Activated T-cell treated with anti-CD3 and anti-CD28 coated beads, Interleukin-2, amount 50 U/mL, for 48 hours (primary cell): ENCODE measurements around the gene MRPS15.
A peak's percentile ranks its signal among the peaks of the same experiment; 100 is the strongest.

Experiments
- DNase-seq, 2 experiments: peaks; one replicate each; pipeline ENCODE4 v3.0.0-alpha.2; 2020

Gene MRPS15

GRCh38 chr1:36417931-36418330, 46.3 kb downstream of the MRPS15 start:
- DNase-seq, result no peak

- no peak for DNase-seq
Measured at GRCh38 chr1:36415661-36416326, 48.4 kb downstream of the MRPS15 start.

- DNase-seq, result no peak
Measured at GRCh38 chr1:36414384-36414783, 49.8 kb downstream of the MRPS15 start.

- peak; percentile 52 to 62 for DNase-seq
Measured at GRCh38 chr1:36411674-36412648, 52.2 kb downstream of the MRPS15 start.

- DNase-seq, result no peak
Measured at GRCh38 chr1:36408479-36408878, 55.7 kb downstream of the MRPS15 start.

- no peak for DNase-seq
Measured at GRCh38 chr1:36406440-36406839, 57.7 kb downstream of the MRPS15 start.
